ENCODE data around the gene CACNA1I. TPM values are rescaled to one million over a fixed set of nuclear protein-coding genes. Genes with fewer than 3 reads are reported as not detected.

Gene CACNA1I
- total and polyA plus RNA-seq, 2 of the 8 experiments (the other 6 are each of a cell fraction or from before 2014, with no cell fraction given), result 0.77 to 1.2 TPM

DNA sequence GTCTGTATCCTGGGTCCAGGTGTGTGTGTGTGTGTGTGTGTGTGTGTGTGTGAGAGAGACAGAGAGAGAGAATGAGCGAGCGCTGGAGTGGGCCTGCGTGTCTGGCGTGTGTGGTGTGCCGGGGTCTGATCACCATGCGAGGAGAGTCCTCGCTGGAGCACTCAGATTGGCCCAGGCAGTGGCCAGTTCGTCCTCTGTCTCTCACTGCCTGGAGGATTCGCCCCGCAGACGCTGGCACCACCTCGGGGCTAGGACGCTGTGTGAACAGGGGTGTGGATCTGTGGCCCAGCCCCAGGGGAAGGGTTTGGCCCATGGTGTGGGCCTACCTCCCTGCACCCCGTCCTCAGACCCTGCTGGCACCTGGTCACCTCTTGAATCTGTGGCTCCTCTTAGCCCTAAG lies 11.6 kb upstream of the CACNA1I start:
- Histone ChIP-seq H3K14ac (ENCODE audit: insufficient read length) (no peak overlapping the region), H2BK5ac (ENCODE audit: low read depth, low read length) (no peak overlapping the region), H2AFZ (ENCODE audit: low read length) (no peak overlapping the region), H3K18ac (ENCODE audit: extremely low read depth, low read length) (no peak overlapping the region), H3K9ac (replicated peaks in 1 of 4; ENCODE audit: extremely low read depth in 1 of 4, low read depth in 3 of 4, low read length in 3 of 4) (no peak overlapping the region), H2BK20ac (ENCODE audit: low read length) (no peak overlapping the region), H3K79me1 (ENCODE audit: low read depth, low read length) (peaks cover 6% of the 10 kb centered on the region; the same call in 1 of the 2 replicates), H4K8ac (ENCODE audit: extremely low read depth, insufficient read depth, low read length) (peak overlapping the region; percentile 38; the same call in 1 of the 2 replicates), H2AK5ac (ENCODE audit: low read depth, low read length) (no peak overlapping the region), H3K23me2 (ENCODE audit: low read depth, low read length) (peaks cover 7% of the 10 kb centered on the region; the same call in 1 of the 2 replicates), H3K4me1 (replicated peaks in 1 of 4; ENCODE audit: control insufficient read depth in 3 of 4, insufficient read depth in 4 of 4, low read length in 3 of 4) (peaks cover 4 to 21% (median 6%) of the 10 kb centered on the region in 4 experiments; a peak in 6 of 7 replicates), H2BK12ac (ENCODE audit: low read depth, low read length) (peak overlapping the region; percentile 17; the same call in 1 of the 2 replicates), H3K4me2 (ENCODE audit: insufficient read depth in 1 of 2, low read depth in 2 of 2, low read length in 2 of 2) (no peak overlapping the region; a peak in 1 of 4 replicates), H4K20me1 (replicated peaks in 1 of 2; ENCODE audit: control insufficient read depth in 1 of 2, insufficient read depth in 2 of 2, low read length in 2 of 2) (peaks cover 0 to 14% of the 10 kb centered on the region in 2 experiments), H3K23ac (ENCODE audit: insufficient read length) (no peak overlapping the region), H2BK120ac (replicated peaks; ENCODE audit: low read depth, low read length) (no peak overlapping the region), H4K91ac (replicated peaks; ENCODE audit: insufficient read length, low read length) (no peak overlapping the region), H3K9me3 (ENCODE audit: insufficient read depth in 2 of 2, low read depth in 1 of 2, low read length in 1 of 2) (0 out of 4 replicates have a peak, but pooled peaks cover 0 to 4% of the 10 kb centered on the region in 2 experiments), H4K5ac (ENCODE audit: insufficient read length, low read depth, low read length) (no peak overlapping the region), H3K27me3 (replicated peaks in 1 of 4; ENCODE audit: control insufficient read depth in 3 of 4, extremely low read depth in 1 of 4, insufficient read depth in 3 of 4, low read length in 3 of 4) (peaks cover 30 to 51% (median 47%) of the 10 kb centered on the region in 4 experiments), H2BK15ac (ENCODE audit: low read length) (no peak overlapping the region), H3K79me2 (ENCODE audit: control insufficient read depth in 1 of 2, insufficient read depth in 2 of 2, low read length in 2 of 2) (peaks cover 0 to 1% of the 10 kb centered on the region in 2 experiments; a peak in 2 of 4 replicates), H3K36me3 (ENCODE audit: control insufficient read depth in 2 of 4, insufficient read depth in 4 of 4, low read length in 3 of 4) (peaks cover 0 to 3% (median 0%) of the 10 kb centered on the region in 4 experiments; a peak in 2 of 8 replicates), H3K27ac (ENCODE audit: low read depth, low read length) (no peak overlapping the region), H3K4me3 (ENCODE audit: extremely low read depth in 1 of 4, insufficient read depth in 2 of 4, low read depth in 3 of 4, low read length in 4 of 4) (no peak overlapping the region), H3K4ac (replicated peaks; ENCODE audit: insufficient read length, low read depth, low read length) (no peak overlapping the region), H3K56ac (replicated peaks; ENCODE audit: insufficient read length, low read depth, low read length) (no peak overlapping the region)
- FAIRE-seq (no peak), DNase-seq (ENCODE audit: low read depth in 1 of 2, low spot score in 2 of 2) (no peak)
- POLR2A ChIA-PET (ENCODE audit: partially characterized antibody), result interaction anchor here (1.0 to 2.6 kb wide), 5 partner anchors 24 to 87 kb away, joined by 3 to 9 read pairs (median 4); no protein-coding TSS in a partner anchor
- TF ChIP-seq POLR2A (IDR thresholded peaks at IDR 0.05; ENCODE audit: control extremely low read depth in 1 of 2, low read depth in 2 of 2, low read length in 2 of 2) (no peak), SP1 (IDR thresholded peaks at IDR 0.05; ENCODE audit: low read depth, low read length) (no peak)
- TF ChIP-seq, protein P1, sequence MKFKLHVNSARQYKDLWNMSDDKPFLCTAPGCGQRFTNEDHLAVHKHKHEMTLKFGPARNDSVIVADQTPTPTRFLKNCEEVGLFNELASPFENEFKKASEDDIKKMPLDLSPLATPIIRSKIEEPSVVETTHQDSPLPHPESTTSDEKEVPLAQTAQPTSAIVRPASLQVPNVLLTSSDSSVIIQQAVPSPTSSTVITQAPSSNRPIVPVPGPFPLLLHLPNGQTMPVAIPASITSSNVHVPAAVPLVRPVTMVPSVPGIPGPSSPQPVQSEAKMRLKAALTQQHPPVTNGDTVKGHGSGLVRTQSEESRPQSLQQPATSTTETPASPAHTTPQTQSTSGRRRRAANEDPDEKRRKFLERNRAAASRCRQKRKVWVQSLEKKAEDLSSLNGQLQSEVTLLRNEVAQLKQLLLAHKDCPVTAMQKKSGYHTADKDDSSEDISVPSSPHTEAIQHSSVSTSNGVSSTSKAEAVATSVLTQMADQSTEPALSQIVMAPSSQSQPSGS (IDR thresholded peaks at IDR 0.05; ENCODE audit: low read length), result no peak
- WGBS, 2 experiments (ENCODE audit: extremely low coverage in 1 of 2, insufficient coverage in 1 of 2, insufficient read length in 1 of 2, insufficient replicate concordance in 2 of 2, low coverage in 1 of 2, low lambda C conversion rate in 2 of 2, missing lambda C conversion rate in 1 of 2), result 83% methylated on average over 14 of the region's 14 CpGs; no CpG with 5 or more reads in 1 of the 2 experiments
- CTCF ChIA-PET (ENCODE audit: partially characterized antibody), result interaction anchor here (0.6 to 5.3 kb wide), 25 partner anchors 8 to 1189 kb away, joined by 3 to 47 read pairs (median 4); partner anchors contain the start of gene CACNA1I
